ENCODE measurements around the gene DOHH. TPM values are rescaled to one million over a fixed set of nuclear protein-coding genes. Genes with fewer than 3 reads are reported as not detected.

The DOHH gene
- total RNA-seq, 4 donors from 2014 or later, result 11.7 to 28.1 (median 13.0) TPM

- ATAC-seq (ENCODE audit: low FRiP score), result no peak
- no peak for TF ChIP-seq CTCF (IDR thresholded peaks at IDR 0.05)
Observed at GRCh38 chr19:3480383-3481091, 19.9 kb downstream of the DOHH start, which contains the start of gene SMIM24. TSS of gene SMIM24 (minus strand) at chr19:3480525. CDS start at chr19:3480463, 62 bp downstream.

GRCh38 chr19:3479834-3480215 lies 20.6 kb downstream of the DOHH start:
- DNase-seq (ENCODE audit: low spot score) (no peak), ATAC-seq (ENCODE audit: low FRiP score) (no peak)
- TF ChIP-seq CTCF (IDR thresholded peaks at IDR 0.05), result no peak

More at GRCh38 chr19:3480383-3481091, 19.9 kb downstream of the DOHH start, which contains the start of gene SMIM24:
- DNase-seq (ENCODE audit: low spot score), result no peak

GRCh38 chr19:3479177-3479833 lies 21.2 kb downstream of the DOHH start:
- DNase-seq (ENCODE audit: low spot score), result no peak
- no peak for TF ChIP-seq CTCF (IDR thresholded peaks at IDR 0.05)
- no peak for ATAC-seq (ENCODE audit: low FRiP score)

GRCh38 chr19:3478409-3479176 lies 21.9 kb downstream of the DOHH start:
- no peak for ATAC-seq (ENCODE audit: low FRiP score)
- no peak for TF ChIP-seq CTCF (IDR thresholded peaks at IDR 0.05)
- DNase-seq (ENCODE audit: low spot score), result no peak

- no peak for DNase-seq (ENCODE audit: low spot score)
- no peak for TF ChIP-seq CTCF (IDR thresholded peaks at IDR 0.05)
- ATAC-seq (ENCODE audit: low FRiP score), result no peak
Observed at GRCh38 chr19:3477951-3478350, 22.5 kb downstream of the DOHH start.

- TF ChIP-seq CTCF (IDR thresholded peaks at IDR 0.05), result no peak
- ATAC-seq (ENCODE audit: low FRiP score) (no peak), DNase-seq (ENCODE audit: low spot score) (no peak)
Observed at GRCh38 chr19:3477506-3477905, 23.0 kb downstream of the DOHH start.

All from omental fat pad (tissue), 4 donors.